Stimulated activated effector memory CD8-positive, alpha-beta T cell treated with anti-CD3 and anti-CD28 coated beads, Interleukin-12 subunit alpha, Interleukin-12 subunit beta, amount 100 ng/mL, for 72 hours (primary cell): ENCODE data around the gene RBM4.
"Not testable (repeated sequence)": the region's sequence is repeated elsewhere in the genome, so short reads cannot be mapped to it uniquely, and the experiment has no call there.

Experiments
- ATAC-seq: fragments of 150-1000 bp; cut with Tn5 transposase; 2 replicates; pipeline ENCODE4 v1.10.0; 2021
- DNase-seq, 2 donors: peaks; one replicate each; pipeline ENCODE4 v3.0.0; 2021 to 2022; ENCODE audit warnings: low spot score in 2 of 2
- H3K27ac Mint-ChIP-seq: one replicate; pipeline ENCODE4 v1.8.0; 2022; ENCODE audit warnings: mild to moderate bottlenecking, mixed read lengths
- H3K36me3 Mint-ChIP-seq: one replicate; pipeline ENCODE4 v1.8.0; 2022; ENCODE audit warnings: mild to moderate bottlenecking, mixed read lengths
- H3K4me1 Mint-ChIP-seq: one replicate; pipeline ENCODE4 v1.8.0; 2022; ENCODE audit warnings: mixed read lengths
- H3K4me3 Mint-ChIP-seq: one replicate; pipeline ENCODE4 v1.8.0; 2022; ENCODE audit warnings: mild to moderate bottlenecking, mixed read lengths
- H3K9me3 Mint-ChIP-seq: one replicate; pipeline ENCODE4 v1.8.0; 2022; ENCODE audit warnings: mixed read lengths

Gene RBM4

DNA sequence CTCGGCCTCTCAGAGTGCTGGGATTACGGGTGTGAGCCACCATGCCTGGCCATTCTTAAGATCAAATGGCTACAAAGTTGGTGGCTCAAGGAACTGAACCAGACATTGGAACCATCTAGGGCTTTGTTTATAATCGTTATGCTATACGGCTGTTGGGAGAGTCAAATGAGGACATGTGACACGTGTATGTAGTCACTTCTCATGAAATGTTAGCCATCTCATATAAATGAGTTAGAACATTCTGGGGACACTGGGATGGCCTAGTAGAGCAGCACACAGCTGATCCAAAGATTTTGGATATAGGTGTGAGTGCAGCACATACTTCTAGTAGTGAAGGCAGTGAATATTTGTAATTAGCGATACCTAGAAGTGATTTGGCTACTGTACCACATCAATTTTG, 6.6 kb upstream of the RBM4 start:
- peaks cover 36% of the 10 kb centered on the region for H3K4me1 Mint-ChIP-seq

DNA sequence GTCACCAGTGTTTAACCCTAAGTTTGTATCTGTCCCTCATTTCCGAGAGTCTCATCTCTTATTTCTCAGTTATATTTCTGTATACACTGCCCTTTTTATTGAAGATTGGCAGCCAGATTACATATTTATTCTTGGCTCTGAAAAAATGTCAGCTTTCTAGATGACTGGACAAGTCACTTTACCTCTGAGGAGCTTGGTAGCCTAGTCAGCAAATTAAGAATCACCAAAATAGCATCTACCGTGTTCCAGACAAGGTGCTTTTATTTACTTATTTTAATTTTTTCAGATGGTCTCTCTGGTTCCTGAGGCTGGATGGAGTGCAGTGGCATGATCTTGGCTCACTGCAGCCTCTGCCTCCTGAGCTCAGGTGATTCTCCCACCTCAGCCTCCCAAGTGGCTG, 5.6 kb upstream of the RBM4 start:
- ATAC-seq (no peak), DNase-seq (no peak)
- no peak overlapping the region for H3K27ac Mint-ChIP-seq
- H3K4me3 Mint-ChIP-seq: no peak overlapping the region
- peaks cover 40% of the 10 kb centered on the region for H3K4me1 Mint-ChIP-seq
- no peaks in the 10 kb centered on the region for H3K9me3 Mint-ChIP-seq
- H3K36me3 Mint-ChIP-seq: peaks cover 100% of the 10 kb centered on the region

More for the DNA sequence above, 6.6 kb upstream of the RBM4 start:
- no peak overlapping the region for H3K4me3 Mint-ChIP-seq
- no peak for ATAC-seq
- DNase-seq: no peak
- peak overlapping the region; percentile 59 for H3K27ac Mint-ChIP-seq
- H3K36me3 Mint-ChIP-seq: peaks cover 100% of the 10 kb centered on the region
- H3K9me3 Mint-ChIP-seq: no peaks in the 10 kb centered on the region

DNA sequence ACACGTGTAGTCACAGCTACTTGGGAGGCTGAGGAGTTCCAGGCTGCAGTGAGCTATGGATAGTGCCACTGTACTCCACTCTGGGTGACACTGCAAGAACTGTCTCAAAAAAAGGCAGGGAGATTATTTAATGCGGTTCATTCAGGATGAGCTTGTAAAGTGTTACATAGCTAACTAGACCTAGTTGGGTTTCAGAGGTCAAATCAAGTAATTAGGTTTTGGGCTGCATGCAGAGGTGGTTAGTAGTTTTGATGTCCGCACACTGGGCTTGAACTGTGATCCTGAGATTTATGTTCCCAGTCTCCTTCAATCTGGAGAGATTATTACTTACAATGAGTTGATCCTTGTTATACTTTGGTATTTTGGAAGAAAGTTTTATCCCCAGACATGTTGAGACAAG, 2.1 kb upstream of the RBM4 start:
- Mint-ChIP-seq H3K27ac (no peak overlapping the region), H3K36me3 (peaks cover 100% of the 10 kb centered on the region), H3K9me3 (no peaks in the 10 kb centered on the region), H3K4me3 (peak overlapping the region; percentile 95), H3K4me1 (peaks cover 50% of the 10 kb centered on the region)
- DNase-seq: no peak
- ATAC-seq: no peak

DNA sequence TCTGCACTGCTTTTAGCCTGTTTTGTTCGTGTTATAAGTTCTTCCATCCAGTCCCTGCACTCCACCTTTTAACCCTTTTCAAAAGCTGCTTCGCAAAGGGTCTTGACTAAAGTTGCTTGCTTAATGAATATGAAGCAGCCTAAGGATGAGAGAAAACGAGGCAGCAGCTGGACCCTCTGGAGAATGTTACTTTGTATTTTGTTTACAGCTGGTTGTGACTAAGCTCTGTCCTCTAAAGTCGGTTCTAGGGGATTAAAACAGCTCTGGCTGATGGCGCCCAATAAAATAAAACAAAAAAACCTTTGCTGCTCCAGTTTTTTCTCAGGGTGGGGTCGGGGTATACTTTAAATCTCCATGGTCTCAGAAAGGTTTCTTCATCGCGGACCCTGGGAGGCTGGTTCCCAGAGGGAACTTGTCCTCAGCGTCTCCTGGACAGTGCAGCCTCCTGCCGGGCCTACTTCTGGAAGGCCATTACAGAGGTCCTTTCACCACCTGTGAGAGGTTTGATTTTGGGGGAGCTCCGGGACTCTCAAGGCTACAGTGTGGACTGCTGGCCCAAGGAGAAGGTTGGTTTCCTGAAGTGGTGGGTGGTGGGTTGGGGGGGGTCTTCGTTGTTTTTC, 836 bp upstream of the RBM4 start:
- H3K27ac Mint-ChIP-seq: peak overlapping the region; percentile 98
- H3K36me3 Mint-ChIP-seq: peaks cover 100% of the 10 kb centered on the region
- no peaks in the 10 kb centered on the region for H3K9me3 Mint-ChIP-seq
- H3K4me3 Mint-ChIP-seq: peak overlapping the region; percentile 95
- DNase-seq: peak in 1 of 2 donors; percentile 10
- ATAC-seq: no peak
- H3K4me1 Mint-ChIP-seq: peaks cover 55% of the 10 kb centered on the region

- Mint-ChIP-seq H3K9me3 (no peaks in the 10 kb centered on the region), H3K4me3 (peak overlapping the region; percentile 95), H3K36me3 (peaks cover 100% of the 10 kb centered on the region), H3K4me1 (peaks cover 70% of the 10 kb centered on the region), H3K27ac (peak overlapping the region; percentile 98)
- ATAC-seq (no peak), DNase-seq (peak; percentile 9 to 53)
Measured at GRCh38 chr11:66639066-66639813, 737 bp downstream of the RBM4 start.

GRCh38 chr11:66639814-66640340, 1.4 kb downstream of the RBM4 start:
- peaks cover 71% of the 10 kb centered on the region for H3K4me1 Mint-ChIP-seq
- ATAC-seq, DNase-seq, H3K9me3 Mint-ChIP-seq: not testable (repeated sequence)
- H3K36me3 Mint-ChIP-seq: peaks cover 100% of the 10 kb centered on the region
- H3K27ac Mint-ChIP-seq: peak overlapping the region; percentile 98
- H3K4me3 Mint-ChIP-seq: peak overlapping the region; percentile 95

- peak overlapping the region; percentile 98 for H3K27ac Mint-ChIP-seq
- H3K4me3 Mint-ChIP-seq: peak overlapping the region; percentile 95
- ATAC-seq (no peak), DNase-seq (no peak)
- H3K9me3 Mint-ChIP-seq: no peaks in the 10 kb centered on the region
- peaks cover 100% of the 10 kb centered on the region for H3K36me3 Mint-ChIP-seq
- H3K4me1 Mint-ChIP-seq: peaks cover 89% of the 10 kb centered on the region
Measured at GRCh38 chr11:66641834-66642233, 3.3 kb downstream of the RBM4 start.

DNA sequence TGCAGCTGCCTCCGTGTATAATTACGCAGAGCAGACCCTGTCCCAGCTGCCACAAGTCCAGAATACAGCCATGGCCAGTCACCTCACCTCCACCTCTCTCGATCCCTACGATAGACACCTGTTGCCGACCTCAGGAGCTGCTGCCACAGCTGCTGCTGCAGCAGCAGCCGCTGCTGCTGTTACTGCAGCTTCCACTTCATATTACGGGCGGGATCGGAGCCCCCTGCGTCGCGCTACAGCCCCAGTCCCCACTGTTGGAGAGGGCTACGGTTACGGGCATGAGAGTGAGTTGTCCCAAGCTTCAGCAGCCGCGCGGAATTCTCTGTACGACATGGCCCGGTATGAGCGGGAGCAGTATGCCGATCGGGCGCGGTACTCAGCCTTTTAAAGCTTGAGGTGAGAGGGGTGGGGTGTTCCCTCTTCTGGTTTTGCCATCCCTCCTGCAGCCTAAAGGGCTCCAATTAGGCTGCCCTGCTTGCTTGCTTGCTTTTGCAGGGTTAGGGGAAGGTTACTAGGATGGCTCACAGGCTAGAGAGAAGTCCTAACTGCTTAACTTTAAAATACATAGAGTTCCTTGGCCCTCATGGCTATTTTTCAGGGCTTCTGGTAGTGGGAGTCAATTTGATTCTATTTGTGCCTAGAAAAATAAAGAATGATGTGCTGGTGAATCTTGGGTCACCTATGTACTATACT, 5.4 kb downstream of the RBM4 start:
- Mint-ChIP-seq H3K27ac (peak overlapping the region; percentile 84), H3K36me3 (peaks cover 100% of the 10 kb centered on the region), H3K4me3 (peak overlapping the region; percentile 95), H3K9me3 (no peaks in the 10 kb centered on the region), H3K4me1 (peaks cover 87% of the 10 kb centered on the region)
- ATAC-seq (no peak), DNase-seq (no peak)

DNA sequence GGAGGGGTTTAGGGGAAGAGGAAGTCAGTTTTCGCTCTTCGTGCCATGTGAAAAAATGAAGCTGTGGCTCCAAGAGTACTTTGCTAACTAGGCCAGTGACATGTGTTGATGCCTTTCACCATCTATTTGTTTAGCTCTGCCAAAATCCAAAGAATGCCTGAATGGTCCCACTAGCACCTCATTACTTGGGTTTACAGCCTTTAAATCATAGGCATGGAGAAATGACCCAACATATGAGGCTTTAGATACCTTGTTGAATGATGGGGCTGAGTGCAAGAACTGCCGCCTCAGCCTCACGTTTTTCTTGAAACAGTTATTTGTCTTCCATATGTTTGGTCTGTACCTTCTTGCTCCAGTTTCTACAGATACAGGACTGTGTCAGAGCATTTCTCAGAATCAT, 8.3 kb downstream of the RBM4 start:
- Mint-ChIP-seq H3K27ac (peak overlapping the region; percentile 52), H3K4me3 (no peak overlapping the region), H3K9me3 (no peaks in the 10 kb centered on the region), H3K4me1 (peaks cover 60% of the 10 kb centered on the region), H3K36me3 (peaks cover 100% of the 10 kb centered on the region)
- DNase-seq (no peak), ATAC-seq (no peak)

- peaks cover 100% of the 10 kb centered on the region for H3K36me3 Mint-ChIP-seq
- ATAC-seq (no peak), DNase-seq (no peak)
- peak overlapping the region; percentile 45 for H3K27ac Mint-ChIP-seq
- no peaks in the 10 kb centered on the region for H3K9me3 Mint-ChIP-seq
- peaks cover 46% of the 10 kb centered on the region for H3K4me1 Mint-ChIP-seq
- no peak overlapping the region for H3K4me3 Mint-ChIP-seq
Measured at GRCh38 chr11:66649903-66650302, 11.4 kb downstream of the RBM4 start.

DNA sequence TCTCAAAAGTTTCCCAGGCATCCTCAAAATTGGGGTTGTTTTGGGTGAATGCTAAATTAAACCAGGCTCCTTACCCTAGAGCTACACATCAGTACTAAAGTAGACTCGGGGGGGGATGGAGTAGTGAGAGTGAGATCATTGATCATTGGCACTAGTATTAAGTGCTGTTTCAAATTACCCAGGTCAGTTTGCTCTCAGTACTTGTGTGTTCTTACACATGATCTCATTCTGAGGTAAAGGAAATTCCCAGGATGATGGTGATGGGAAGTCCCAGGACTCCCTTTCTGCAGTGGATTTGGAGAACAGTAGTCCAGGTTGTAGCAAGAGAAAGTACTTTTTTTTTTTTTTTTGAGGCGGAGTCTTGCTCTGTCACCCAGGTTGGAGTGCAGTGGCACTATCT, 12.5 kb downstream of the RBM4 start:
- ATAC-seq (no peak), DNase-seq (no peak)
- no peak overlapping the region for H3K4me3 Mint-ChIP-seq
- H3K27ac Mint-ChIP-seq: no peak overlapping the region
- peaks cover 100% of the 10 kb centered on the region for H3K36me3 Mint-ChIP-seq
- no peaks in the 10 kb centered on the region for H3K9me3 Mint-ChIP-seq
- H3K4me1 Mint-ChIP-seq: peaks cover 41% of the 10 kb centered on the region

- no peak for DNase-seq
- peaks cover 24% of the 10 kb centered on the region for H3K4me1 Mint-ChIP-seq
- no peak overlapping the region for H3K4me3 Mint-ChIP-seq
- ATAC-seq: no peak
- H3K36me3 Mint-ChIP-seq: peaks cover 100% of the 10 kb centered on the region
- no peaks in the 10 kb centered on the region for H3K9me3 Mint-ChIP-seq
- H3K27ac Mint-ChIP-seq: peak overlapping the region; percentile 73
Measured at GRCh38 chr11:66652651-66653050, 14.1 kb downstream of the RBM4 start.

GRCh38 chr11:66653123-66653522, 14.6 kb downstream of the RBM4 start:
- H3K4me3 Mint-ChIP-seq: no peak overlapping the region
- H3K9me3 Mint-ChIP-seq: no peaks in the 10 kb centered on the region
- DNase-seq (no peak), ATAC-seq (peak; percentile 57)
- peaks cover 23% of the 10 kb centered on the region for H3K4me1 Mint-ChIP-seq
- peak overlapping the region; percentile 73 for H3K27ac Mint-ChIP-seq
- peaks cover 100% of the 10 kb centered on the region for H3K36me3 Mint-ChIP-seq

GRCh38 chr11:66659763-66660162, 21.3 kb downstream of the RBM4 start:
- ATAC-seq: no peak
- Mint-ChIP-seq H3K4me1 (peaks cover 13% of the 10 kb centered on the region), H3K9me3 (no peaks in the 10 kb centered on the region), H3K4me3 (no peak overlapping the region), H3K27ac (peak overlapping the region; percentile 4), H3K36me3 (peaks cover 100% of the 10 kb centered on the region)
- no peak for DNase-seq

DNA sequence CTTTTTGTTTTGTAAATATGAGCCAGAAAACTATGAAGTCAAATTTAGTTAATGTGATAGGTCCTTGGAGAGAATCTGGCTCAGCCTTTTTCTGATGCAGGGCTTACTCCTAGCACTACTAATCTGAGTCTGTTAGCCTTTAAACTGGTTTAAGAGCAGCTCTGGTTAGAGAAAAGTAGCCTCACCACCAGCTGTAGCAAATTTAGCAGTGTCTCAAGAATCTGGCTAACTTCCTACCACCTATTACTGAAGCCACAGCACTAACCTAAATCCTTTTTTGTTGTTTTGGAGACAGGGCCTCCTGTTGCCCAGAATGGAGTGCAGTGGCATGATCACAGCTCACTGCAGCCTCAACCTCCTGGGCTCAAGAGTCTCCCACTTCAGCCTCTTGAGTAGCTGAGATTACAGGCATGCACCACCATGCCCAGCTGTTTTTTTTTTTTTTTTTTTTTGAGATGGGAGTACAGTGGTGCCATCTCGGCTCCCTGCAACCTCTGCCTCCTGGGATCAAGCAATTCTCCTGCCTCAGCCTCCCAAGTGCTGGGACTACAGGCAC, 25.3 kb downstream of the RBM4 start:
- H3K9me3 Mint-ChIP-seq: no peaks in the 10 kb centered on the region
- DNase-seq (no peak), ATAC-seq (no peak)
- H3K4me3 Mint-ChIP-seq: no peak overlapping the region
- H3K27ac Mint-ChIP-seq: peak overlapping the region; percentile 73
- H3K4me1 Mint-ChIP-seq: peaks cover 20% of the 10 kb centered on the region
- H3K36me3 Mint-ChIP-seq: peaks cover 100% of the 10 kb centered on the region
